Endothelial cell of umbilical vein (primary cell): Measurements from ENCODE around the gene CUEDC1. TPM values are rescaled to one million over a fixed set of nuclear protein-coding genes. Genes with fewer than 3 reads are reported as not detected.

ENCODE experiments used
- BruUV-seq: library from RNA; stranded (reverse); fragments of 400-500 nt; replicated peaks from 2 replicates; lab custom pipeline; 2021; lab: Mats Ljungman, UMichigan
- CTCF ChIA-PET: fragments of 300-600, 350-600 bp; sonication (Branson Sonifier 250); formaldehyde crosslinking; loops from one replicate; lab custom pipeline; 2021; ENCODE audit warnings: antibody characterized with exemption, inconsistent platforms; lab: Charles Lee
- POLR2A ChIA-PET: fragments of 300-600, 350-600 bp; sonication (Branson Sonifier 250); formaldehyde crosslinking; loops from one replicate; lab custom pipeline; 2021; ENCODE audit warnings: antibody characterized with exemption, inconsistent platforms; lab: Charles Lee
- DNase-seq: peaks from one replicate; pipeline ENCODE4 v3.0.0-alpha.2; 2011; ENCODE audit warnings: low read depth, low spot score
- FAIRE-seq: peaks from 2 replicates; lab custom pipeline; 2011; peaks lifted over from hg19 to GRCh38; lab: Jason Lieb, UNC
- H2AFZ ChIP-seq: 2 replicates; pipeline ENCODE4 v1.6.0; 2012; ENCODE audit warnings: low read depth, low read length, control low read depth, inconsistent platforms
- H3K27ac ChIP-seq: 2 replicates; pipeline ENCODE4 v1.5.1; 2011; ENCODE audit warnings: low read depth, mild to moderate bottlenecking, control low read depth, low read length, moderate library complexity; ENCODE audit not compliant: insufficient read depth
- H3K27me3 ChIP-seq, 2 experiments: 2 replicates each; pipeline versions ENCODE4 v1.6.0 to v1.6.1; 2011; ENCODE audit warnings: low read length in 2 of 2, mixed read lengths in 1 of 2; ENCODE audit not compliant: control insufficient read depth in 2 of 2, insufficient read depth in 2 of 2
- H3K36me3 ChIP-seq, 2 experiments: 2 replicates in 1 of 2; 3 replicates in 1 of 2; pipeline ENCODE4 v1.5.1; 2011; ENCODE audit warnings: low read length in 2 of 2, mild to moderate bottlenecking in 1 of 2, moderate library complexity in 1 of 2; ENCODE audit not compliant: control insufficient read depth in 2 of 2, insufficient read depth in 2 of 2; ENCODE audit errors: extremely low read depth in 1 of 2
- H3K4me1 ChIP-seq: 3 replicates; pipeline ENCODE4 v1.5.1; 2011; ENCODE audit warnings: mild to moderate bottlenecking, low read length; ENCODE audit not compliant: control insufficient read depth, insufficient read depth; ENCODE audit errors: extremely low read depth
- H3K4me2 ChIP-seq: 2 replicates; pipeline ENCODE4 v1.6.1; 2011; ENCODE audit warnings: low read length, control low read depth, mixed read lengths; ENCODE audit not compliant: insufficient read depth
- H3K4me3 ChIP-seq, 3 experiments: fragments of 200-600 bp in 1 of 3; sonication (generic), shearing (Covaris generic) in 1 of 3; replicated peaks in 1 of 3; 2 replicates each; pipeline ENCODE4 v1.5.1; 2011 to 2016; ENCODE audit warnings: control low read depth in 3 of 3, low read length in 3 of 3, mild to moderate bottlenecking in 2 of 3, inconsistent platforms in 1 of 3, low read depth in 1 of 3, moderate library complexity in 1 of 3; ENCODE audit not compliant: insufficient read depth in 1 of 3
- H3K79me2 ChIP-seq: 2 replicates; pipeline ENCODE4 v1.6.0; 2012; ENCODE audit warnings: low read length, inconsistent platforms; ENCODE audit not compliant: control insufficient read depth, insufficient read depth
- H3K9ac ChIP-seq: replicated peaks from 2 replicates; pipeline ENCODE3; 2011; ENCODE audit warnings: low read length, control low read depth; ENCODE audit not compliant: insufficient read depth; ENCODE audit errors: extremely low read depth
- H3K9me1 ChIP-seq: replicated peaks from 3 replicates; pipeline ENCODE4 v1.6.0; 2011; ENCODE audit warnings: mild to moderate bottlenecking, low read length; ENCODE audit not compliant: control insufficient read depth, insufficient read depth; ENCODE audit errors: extremely low read depth
- H3K9me3 ChIP-seq: replicated peaks from 2 replicates; pipeline ENCODE4 v1.5.1; 2012; ENCODE audit warnings: low read length, inconsistent platforms; ENCODE audit not compliant: control insufficient read depth, insufficient read depth
- H4K20me1 ChIP-seq: replicated peaks from 2 replicates; pipeline ENCODE3; 2011; ENCODE audit warnings: mild to moderate bottlenecking, low read length; ENCODE audit not compliant: control insufficient read depth, insufficient read depth; ENCODE audit errors: extremely low read depth
- EZH2 ChIP-seq: IDR thresholded peaks from 2 replicates; pipeline ENCODE4 v1.6.1; 2012; ENCODE audit warnings: borderline replicate concordance, low read depth, mild to moderate bottlenecking, moderate library complexity, low read length, inconsistent platforms; ENCODE audit not compliant: severe bottlenecking
- FOS ChIP-seq: IDR thresholded peaks from 2 replicates; pipeline ENCODE4 v1.6.1; 2011; ENCODE audit warnings: mild to moderate bottlenecking, low read length, moderate library complexity, borderline replicate concordance; ENCODE audit not compliant: insufficient read depth
- GATA2 ChIP-seq: IDR thresholded peaks from 2 replicates; pipeline ENCODE4 v1.7.0; 2011; ENCODE audit warnings: low read depth, mild to moderate bottlenecking, moderate library complexity, mixed read lengths, low read length; ENCODE audit not compliant: insufficient read length, insufficient read depth
- JUN ChIP-seq: IDR thresholded peaks from 2 replicates; pipeline ENCODE4 v1.6.1; 2011; ENCODE audit warnings: borderline replicate concordance, low read depth; ENCODE audit not compliant: insufficient read length, insufficient read depth
- MYC ChIP-seq: IDR thresholded peaks from one replicate; pipeline ENCODE4 v1.6.1; 2011; ENCODE audit warnings: mild to moderate bottlenecking, low read depth, low read length
- POLR2A ChIP-seq: IDR thresholded peaks from 2 replicates; pipeline ENCODE4 v1.6.1; 2012; ENCODE audit warnings: low read depth, mild to moderate bottlenecking, control low read depth, low read length
- POLR2AphosphoS5 ChIP-seq: IDR thresholded peaks from 2 replicates; pipeline ENCODE4 v1.6.1; 2012; ENCODE audit warnings: low read depth, mild to moderate bottlenecking, control low read depth, low read length, moderate library complexity; ENCODE audit not compliant: insufficient read depth
- dilution Hi-C: fragments of 300-500 bp; cut with MboI; formaldehyde crosslinking; loops from one replicate; pipeline ENCODE4 v1.15.0; 2019; ENCODE audit warnings: low sequenced_read_pairs; ENCODE audit not compliant: extremely low pct_ligation_motif_present
- intact Hi-C: fragments of 100-400 bp; cut with micrococcal nuclease; formaldehyde crosslinking; loops from one replicate; pipeline ENCODE4 v1.10.0; 2022
- polyA plus RNA-seq, 4 experiments: library from polyadenylated mRNA; depleted of rRNA in 3 of 4; stranded (reverse) in 3 of 4; unstranded in 1 of 4; fragments of >200 nt; gene quantifications; 2 replicates each; pipeline versions ENCODE4 v1.2.1 to v1.2.3, GENCODE V29; 2011 to 2012; ENCODE audit warnings: missing spikeins in 1 of 4
- total RNA-seq: library from RNA; stranded (reverse); gene quantifications from 2 replicates; pipeline ENCODE4 v1.2.3, GENCODE V29; 2021
- TF ChIP-seq, protein P1 (sequence below): IDR thresholded peaks from 2 replicates; pipeline ENCODE4 v1.6.1; 2011; ENCODE audit not compliant: insufficient read depth, insufficient read length
- TF ChIP-seq, protein P2 (sequence below), 2 donors: IDR thresholded peaks; 1 replicate in 1 of 2; 2 replicates in 1 of 2; pipeline ENCODE4 v1.5.1; 2011; ENCODE audit warnings: low read length in 2 of 2, mild to moderate bottlenecking in 2 of 2, moderate library complexity in 2 of 2, control low read depth in 1 of 2, inconsistent platforms in 1 of 2, low read depth in 1 of 2; ENCODE audit not compliant: insufficient read depth in 1 of 2; ENCODE audit errors: extremely low read depth in 1 of 2

The CUEDC1 gene
- total and polyA plus RNA-seq, 2 donors (not counting 3 experiments of a cell fraction or from before 2014, with no cell fraction given), result 15.8 to 27.7 TPM

DNA sequence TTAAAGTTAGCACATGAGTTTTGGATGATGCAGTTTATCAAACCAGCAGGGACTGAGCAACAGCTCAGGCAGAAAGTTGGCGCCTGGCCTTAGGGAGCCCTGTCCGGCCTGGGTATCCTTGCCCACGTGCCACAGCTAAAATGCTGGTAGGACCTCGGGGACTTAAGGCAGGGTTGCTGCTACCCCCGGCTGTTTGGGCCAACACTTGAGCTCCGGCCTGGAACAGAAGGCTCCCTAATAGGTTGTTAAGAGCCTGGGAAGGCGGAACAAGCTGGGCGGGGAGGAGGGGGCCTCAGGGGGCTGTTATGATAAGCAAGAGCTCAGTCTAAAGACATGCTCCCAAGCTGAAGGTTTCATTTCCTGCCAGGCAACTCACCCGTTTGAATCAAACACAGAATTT is 39.7 kb downstream of the CUEDC1 start:
- no peak for TF ChIP-seq EZH2
- TF ChIP-seq MYC, result no peak
- TF ChIP-seq, protein P1, sequence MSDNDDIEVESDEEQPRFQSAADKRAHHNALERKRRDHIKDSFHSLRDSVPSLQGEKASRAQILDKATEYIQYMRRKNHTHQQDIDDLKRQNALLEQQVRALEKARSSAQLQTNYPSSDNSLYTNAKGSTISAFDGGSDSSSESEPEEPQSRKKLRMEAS, result no peak
- TF ChIP-seq POLR2AphosphoS5, result no peak
- TF ChIP-seq GATA2, result no peak
- TF ChIP-seq FOS, result no peak
- no peak for TF ChIP-seq POLR2A
- TF ChIP-seq JUN, result no peak
- TF ChIP-seq, protein P2, sequence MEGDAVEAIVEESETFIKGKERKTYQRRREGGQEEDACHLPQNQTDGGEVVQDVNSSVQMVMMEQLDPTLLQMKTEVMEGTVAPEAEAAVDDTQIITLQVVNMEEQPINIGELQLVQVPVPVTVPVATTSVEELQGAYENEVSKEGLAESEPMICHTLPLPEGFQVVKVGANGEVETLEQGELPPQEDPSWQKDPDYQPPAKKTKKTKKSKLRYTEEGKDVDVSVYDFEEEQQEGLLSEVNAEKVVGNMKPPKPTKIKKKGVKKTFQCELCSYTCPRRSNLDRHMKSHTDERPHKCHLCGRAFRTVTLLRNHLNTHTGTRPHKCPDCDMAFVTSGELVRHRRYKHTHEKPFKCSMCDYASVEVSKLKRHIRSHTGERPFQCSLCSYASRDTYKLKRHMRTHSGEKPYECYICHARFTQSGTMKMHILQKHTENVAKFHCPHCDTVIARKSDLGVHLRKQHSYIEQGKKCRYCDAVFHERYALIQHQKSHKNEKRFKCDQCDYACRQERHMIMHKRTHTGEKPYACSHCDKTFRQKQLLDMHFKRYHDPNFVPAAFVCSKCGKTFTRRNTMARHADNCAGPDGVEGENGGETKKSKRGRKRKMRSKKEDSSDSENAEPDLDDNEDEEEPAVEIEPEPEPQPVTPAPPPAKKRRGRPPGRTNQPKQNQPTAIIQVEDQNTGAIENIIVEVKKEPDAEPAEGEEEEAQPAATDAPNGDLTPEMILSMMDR (IDR thresholded peaks at IDR 0.05; ENCODE audit: extremely low read depth in 1 of 2, insufficient read depth in 1 of 2, low read depth in 1 of 2, low read length in 2 of 2), result no peak
- Histone ChIP-seq H3K4me1 (peaks cover 18% of the 10 kb centered on the region), H4K20me1 (no peaks in the 10 kb centered on the region), H3K27ac (no peak overlapping the region), H3K4me3 (no peak overlapping the region), H3K4me2 (no peak overlapping the region), H3K27me3 (no peaks in the 10 kb centered on the region), H3K36me3 (no peaks in the 10 kb centered on the region), H2AFZ (no peak overlapping the region), H3K79me2 (no peaks in the 10 kb centered on the region), H3K9me3 (no peaks in the 10 kb centered on the region), H3K9ac (no peak overlapping the region), H3K9me1 (no peaks in the 10 kb centered on the region)
- FAIRE-seq (no peak), DNase-seq (no peak)
- CTCF ChIA-PET, result interaction anchor here (0.8 to 2.0 kb wide), 3 partner anchors 11 to 78 kb away, joined by 3 to 6 read pairs (median 3); partner anchors contain the start of gene CUEDC1
- POLR2A ChIA-PET, result no interaction called here
- no TSS peak for BruUV-seq
- intact Hi-C loops, result loop anchor here (2.0 kb wide), 1 partner anchor 23 kb away; no protein-coding TSS in a partner anchor
- dilution Hi-C loops, result no loop called here
